22Rv1 (cell line): ENCODE results near the gene TUBA1C.

Experiments
- ZFX ChIP-seq: fragments of 450-650 bp; IDR thresholded peaks from 2 replicates; pipeline ENCODE4 v1.6.1; 2017; ENCODE audit warnings: antibody characterized with exemption, borderline replicate concordance
- TF ChIP-seq, protein P1 (sequence below): fragments of 450-650 bp; IDR thresholded peaks from 2 replicates; pipeline ENCODE4 v1.5.1; 2017; ENCODE audit warnings: mild to moderate bottlenecking

DNA sequence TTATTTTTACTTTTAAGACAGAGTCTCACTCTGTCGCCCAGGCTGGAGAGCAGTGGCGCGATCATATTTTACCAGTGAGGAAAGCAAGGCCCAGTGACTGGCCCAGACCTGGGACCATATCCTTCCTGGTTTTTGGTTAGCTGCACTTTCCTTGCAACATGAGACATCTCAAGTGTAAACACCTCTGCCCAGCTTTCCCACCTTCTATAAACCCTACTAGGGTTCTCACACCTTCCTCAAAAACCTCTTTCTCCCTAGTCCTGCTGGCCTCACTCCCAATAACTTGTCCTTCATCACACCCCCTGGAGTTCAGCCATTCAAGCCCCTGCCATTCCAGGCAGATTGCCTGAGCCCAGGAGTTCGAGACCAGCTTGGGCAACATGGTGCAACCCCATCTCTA is 19.8 kb downstream of the TUBA1C start:
- TF ChIP-seq, protein P1, sequence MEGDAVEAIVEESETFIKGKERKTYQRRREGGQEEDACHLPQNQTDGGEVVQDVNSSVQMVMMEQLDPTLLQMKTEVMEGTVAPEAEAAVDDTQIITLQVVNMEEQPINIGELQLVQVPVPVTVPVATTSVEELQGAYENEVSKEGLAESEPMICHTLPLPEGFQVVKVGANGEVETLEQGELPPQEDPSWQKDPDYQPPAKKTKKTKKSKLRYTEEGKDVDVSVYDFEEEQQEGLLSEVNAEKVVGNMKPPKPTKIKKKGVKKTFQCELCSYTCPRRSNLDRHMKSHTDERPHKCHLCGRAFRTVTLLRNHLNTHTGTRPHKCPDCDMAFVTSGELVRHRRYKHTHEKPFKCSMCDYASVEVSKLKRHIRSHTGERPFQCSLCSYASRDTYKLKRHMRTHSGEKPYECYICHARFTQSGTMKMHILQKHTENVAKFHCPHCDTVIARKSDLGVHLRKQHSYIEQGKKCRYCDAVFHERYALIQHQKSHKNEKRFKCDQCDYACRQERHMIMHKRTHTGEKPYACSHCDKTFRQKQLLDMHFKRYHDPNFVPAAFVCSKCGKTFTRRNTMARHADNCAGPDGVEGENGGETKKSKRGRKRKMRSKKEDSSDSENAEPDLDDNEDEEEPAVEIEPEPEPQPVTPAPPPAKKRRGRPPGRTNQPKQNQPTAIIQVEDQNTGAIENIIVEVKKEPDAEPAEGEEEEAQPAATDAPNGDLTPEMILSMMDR, result no peak
- TF ChIP-seq ZFX, result no peak
